Measurements from ENCODE around the gene STK32C. TPM values are rescaled to one million over a fixed set of nuclear protein-coding genes. Genes with fewer than 3 reads are reported as not detected.
"Not testable (repeated sequence)": the region's sequence is repeated elsewhere in the genome, so short reads cannot be mapped to it uniquely, and the experiment has no call there.

STK32C gene
- total RNA-seq, 2 donors from 2014 or later, result 7.2 to 21.5 TPM

DNA sequence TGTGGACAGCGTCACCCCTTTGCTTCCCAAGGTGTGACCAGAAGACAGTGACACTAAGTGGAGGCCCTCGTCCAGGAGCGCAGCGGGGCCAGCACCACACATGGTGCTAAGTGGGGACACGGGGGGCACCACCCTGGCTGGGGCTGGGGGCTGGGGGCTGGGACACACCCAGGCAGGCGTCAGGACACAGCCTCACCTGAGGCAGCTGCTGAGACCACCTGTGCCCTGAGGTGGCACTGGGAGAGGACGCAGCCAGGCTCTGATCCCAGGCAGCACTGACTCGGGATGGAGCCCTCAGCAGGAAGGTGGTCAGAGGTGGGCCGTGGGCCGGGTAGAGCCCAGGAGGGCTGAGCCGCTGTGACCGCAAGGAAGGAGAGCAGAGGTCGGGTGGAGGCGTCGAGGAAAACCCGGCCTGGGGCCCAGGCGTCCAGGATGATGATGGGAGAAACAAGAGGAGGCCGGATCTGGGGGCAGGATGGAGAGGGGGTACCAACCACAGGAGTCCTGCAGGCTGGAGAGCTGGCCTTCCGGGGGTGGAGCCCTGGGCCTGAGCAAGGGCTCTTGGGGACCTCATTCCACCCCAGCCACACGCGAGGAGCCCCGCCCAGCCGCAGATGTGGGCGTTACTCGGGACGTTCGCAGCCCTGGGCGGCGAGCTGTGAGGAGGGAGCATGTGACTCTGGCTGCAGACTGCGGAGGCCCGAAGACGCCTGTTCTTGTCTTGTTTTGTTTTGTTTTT lies 46.8 kb upstream of the STK32C start:
- intact Hi-C loops (cut with DNase I), result no loop called here
- WGBS, result 86% methylated on average over 32 of the region's 32 CpGs
- Histone ChIP-seq H3K4me3 (no peak overlapping the region), H3K9me3 (no peaks in the 10 kb centered on the region), H3K27me3 (replicated peaks; ENCODE audit: insufficient read depth) (no peaks in the 10 kb centered on the region), H3K4me1 (replicated peaks) (no peaks in the 10 kb centered on the region), H3K36me3 (no peaks in the 10 kb centered on the region), H3K27ac (no peak overlapping the region)
- TF ChIP-seq, protein P1, sequence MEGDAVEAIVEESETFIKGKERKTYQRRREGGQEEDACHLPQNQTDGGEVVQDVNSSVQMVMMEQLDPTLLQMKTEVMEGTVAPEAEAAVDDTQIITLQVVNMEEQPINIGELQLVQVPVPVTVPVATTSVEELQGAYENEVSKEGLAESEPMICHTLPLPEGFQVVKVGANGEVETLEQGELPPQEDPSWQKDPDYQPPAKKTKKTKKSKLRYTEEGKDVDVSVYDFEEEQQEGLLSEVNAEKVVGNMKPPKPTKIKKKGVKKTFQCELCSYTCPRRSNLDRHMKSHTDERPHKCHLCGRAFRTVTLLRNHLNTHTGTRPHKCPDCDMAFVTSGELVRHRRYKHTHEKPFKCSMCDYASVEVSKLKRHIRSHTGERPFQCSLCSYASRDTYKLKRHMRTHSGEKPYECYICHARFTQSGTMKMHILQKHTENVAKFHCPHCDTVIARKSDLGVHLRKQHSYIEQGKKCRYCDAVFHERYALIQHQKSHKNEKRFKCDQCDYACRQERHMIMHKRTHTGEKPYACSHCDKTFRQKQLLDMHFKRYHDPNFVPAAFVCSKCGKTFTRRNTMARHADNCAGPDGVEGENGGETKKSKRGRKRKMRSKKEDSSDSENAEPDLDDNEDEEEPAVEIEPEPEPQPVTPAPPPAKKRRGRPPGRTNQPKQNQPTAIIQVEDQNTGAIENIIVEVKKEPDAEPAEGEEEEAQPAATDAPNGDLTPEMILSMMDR (IDR thresholded peaks at IDR 0.05), result no peak
- TF ChIP-seq POLR2A (IDR thresholded peaks at IDR 0.05), result no peak
- no peak for DNase-seq (ENCODE audit: low spot score)

DNA sequence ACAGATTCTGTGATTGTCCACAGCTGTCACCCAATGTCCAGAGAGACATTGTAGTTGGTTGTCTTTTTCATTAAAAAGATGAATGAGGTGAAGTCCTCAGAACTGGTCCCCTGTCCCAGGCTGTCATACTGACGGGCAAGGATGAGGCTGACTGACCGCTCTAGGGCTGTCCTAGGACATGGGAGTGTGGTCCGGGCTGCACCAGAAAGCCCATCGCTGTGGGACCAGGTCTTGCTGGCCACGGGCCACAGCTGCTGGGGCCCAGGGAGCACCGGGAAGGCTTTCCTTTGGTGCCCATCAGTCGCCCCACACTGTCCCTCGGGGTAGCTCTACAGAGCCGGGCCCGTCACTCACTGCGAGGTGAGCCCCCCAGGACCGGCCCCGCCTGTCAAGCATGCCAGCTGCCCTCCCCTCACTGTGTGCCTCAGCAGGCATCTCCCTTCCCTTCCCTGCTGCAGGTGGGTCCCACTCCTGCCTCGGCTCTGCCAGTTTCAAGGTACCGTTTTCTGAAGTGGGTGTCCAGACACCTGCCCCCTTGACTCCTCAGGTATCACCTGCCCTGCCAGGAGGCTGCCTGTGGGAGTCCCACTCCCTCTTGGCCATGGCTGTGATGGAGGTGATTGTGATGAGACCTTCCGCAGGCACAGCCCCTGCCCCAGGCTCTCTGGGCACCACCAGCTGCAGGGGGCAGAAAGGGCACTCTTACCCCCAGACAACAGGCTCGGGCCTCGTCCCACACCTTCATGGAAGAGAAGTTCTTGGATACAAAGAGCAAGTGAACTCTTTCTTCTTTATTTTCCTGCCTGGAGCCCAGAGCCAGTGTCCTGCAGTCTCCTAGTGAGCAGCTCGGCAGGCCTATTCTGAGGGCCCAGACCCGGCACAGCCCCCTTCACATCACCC lies 46.0 kb upstream of the STK32C start:
- no peak for DNase-seq (ENCODE audit: low spot score)
- intact Hi-C loops (cut with DNase I), result no loop called here
- H3K27me3 ChIP-seq (replicated peaks; ENCODE audit: insufficient read depth), result no peaks in the 10 kb centered on the region

DNA sequence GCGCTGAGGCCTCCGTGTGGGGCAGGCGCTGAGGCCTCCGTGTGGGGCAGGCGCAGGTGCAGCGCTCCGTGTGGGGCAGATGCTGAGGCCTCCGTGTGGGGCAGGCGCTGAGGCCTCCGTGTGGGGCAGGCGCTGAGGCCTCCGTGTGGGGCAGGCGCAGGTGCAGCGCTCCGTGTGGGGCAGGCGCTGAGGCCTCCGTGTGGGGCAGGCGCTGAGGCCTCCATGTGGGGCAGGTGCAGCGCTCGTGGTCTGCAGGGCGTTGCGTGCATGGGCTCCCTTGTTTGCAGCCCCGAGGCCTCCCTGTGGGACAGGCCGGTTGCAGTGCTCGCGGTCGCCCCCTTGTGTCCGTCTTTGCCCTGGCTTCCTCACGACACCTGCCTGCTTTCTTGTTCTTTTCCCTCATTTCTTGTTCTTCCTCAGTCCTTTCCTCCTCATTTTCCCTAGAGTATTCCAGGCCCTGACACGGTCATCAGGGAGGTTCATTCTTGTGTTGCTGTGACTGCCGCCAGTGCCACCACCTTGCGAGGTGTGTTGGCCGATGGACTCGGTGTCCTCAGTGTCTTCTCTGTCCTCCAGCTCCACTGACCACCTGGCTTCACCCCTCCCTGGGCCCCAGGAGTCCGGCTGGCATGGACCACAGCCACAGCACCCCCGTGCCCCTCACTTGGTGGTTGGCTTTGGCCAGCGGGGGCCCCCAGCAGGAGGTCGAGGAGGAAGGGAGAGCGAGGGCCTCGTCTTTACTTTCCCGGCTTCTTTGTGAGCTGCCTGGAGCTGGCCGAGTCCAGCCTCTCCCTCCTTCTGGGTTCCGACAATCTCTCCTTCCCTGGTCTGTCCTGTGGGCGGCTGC lies 44.9 kb upstream of the STK32C start:
- H3K36me3 ChIP-seq; H3K27ac ChIP-seq; H3K4me3 ChIP-seq; H3K27me3 ChIP-seq (replicated peaks; ENCODE audit: insufficient read depth); H3K9me3 ChIP-seq; H3K4me1 ChIP-seq (replicated peaks); intact Hi-C loops (cut with DNase I): not testable (repeated sequence)
- WGBS, result 54% methylated on average over 28 of the region's 44 CpGs
- peak; percentile 48 for DNase-seq (ENCODE audit: low spot score)
- TF ChIP-seq, protein P1 (IDR thresholded peaks at IDR 0.05), result peak; percentile 62 to 72 (median 68)

More for the DNA sequence above, 46.0 kb upstream of the STK32C start:
- TF ChIP-seq, protein P1 (IDR thresholded peaks at IDR 0.05), result no peak
- TF ChIP-seq POLR2A (IDR thresholded peaks at IDR 0.05), result no peak
- TF ChIP-seq POLR2AphosphoS5 (IDR thresholded peaks at IDR 0.05), result no peak
- Histone ChIP-seq H3K9me3 (no peaks in the 10 kb centered on the region), H3K27ac (no peak overlapping the region), H3K36me3 (no peaks in the 10 kb centered on the region), H3K4me3 (no peak overlapping the region), H3K4me1 (replicated peaks) (no peaks in the 10 kb centered on the region)
- 80% methylated on average over 19 of the region's 20 CpGs for WGBS

DNA sequence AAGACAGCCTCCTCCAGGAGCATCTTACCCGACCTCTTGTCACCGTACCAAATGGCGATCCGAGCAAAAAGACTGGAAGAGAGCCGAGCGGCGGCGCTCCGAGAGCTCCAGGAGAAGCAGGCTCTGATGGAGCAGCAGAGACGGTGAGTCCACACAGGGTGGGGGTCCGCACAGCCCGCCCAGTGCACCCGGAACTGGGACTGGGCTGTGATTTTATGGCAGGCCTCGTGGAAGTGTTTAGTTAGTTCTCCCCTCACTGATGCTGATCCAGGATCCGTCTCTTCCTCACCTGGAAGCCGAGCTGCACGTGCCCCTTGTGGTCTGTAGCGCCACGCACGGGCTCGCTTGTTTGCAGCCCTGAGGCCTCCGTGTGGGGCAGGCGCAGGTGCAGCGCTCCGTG lies 43.9 kb upstream of the STK32C start:
- Histone ChIP-seq H3K4me3 (no peak overlapping the region), H3K27me3 (replicated peaks; ENCODE audit: insufficient read depth) (no peaks in the 10 kb centered on the region), H3K27ac (no peak overlapping the region), H3K36me3 (no peaks in the 10 kb centered on the region), H3K9me3 (no peaks in the 10 kb centered on the region), H3K4me1 (replicated peaks) (no peaks in the 10 kb centered on the region)
- intact Hi-C loops (cut with DNase I), result loop anchor here (2.0 kb wide), 1 partner anchor 129 kb away; no protein-coding TSS in a partner anchor
- TF ChIP-seq POLR2A (IDR thresholded peaks at IDR 0.05) (no peak), POLR2AphosphoS5 (IDR thresholded peaks at IDR 0.05) (no peak)
- TF ChIP-seq, protein P1 (IDR thresholded peaks at IDR 0.05), result no peak
- 87% methylated on average over 24 of the region's 25 CpGs for WGBS
- no peak for DNase-seq (ENCODE audit: low spot score)

Measured in prostate gland (tissue), 2 donors.